Chondrocyte (in vitro differentiated cells): ENCODE results near the gene ANKFN1. TPM values are rescaled to one million over a fixed set of nuclear protein-coding genes. Genes with fewer than 3 reads are reported as not detected.
"Not testable (repeated sequence)": the region's sequence is repeated elsewhere in the genome, so short reads cannot be mapped to it uniquely, and the experiment has no call there.

Experiments
- DNase-seq: peaks from one replicate; pipeline ENCODE4 v3.0.0; 2021; ENCODE audit warnings: mixed read lengths, low spot score
- H3K27ac Mint-ChIP-seq: one replicate; pipeline ENCODE4 v1.8.0; 2021; ENCODE audit warnings: mild to moderate bottlenecking, moderate library complexity, mixed read lengths; ENCODE audit not compliant: unreplicated experiment
- H3K27me3 Mint-ChIP-seq: 2 replicates; pipeline ENCODE4 v1.8.0; 2021; ENCODE audit warnings: low read depth, mixed read lengths
- H3K36me3 Mint-ChIP-seq: 2 replicates; pipeline ENCODE4 v1.8.0; 2021; ENCODE audit warnings: low read depth, mixed read lengths
- H3K4me1 Mint-ChIP-seq: 2 replicates; pipeline ENCODE4 v1.8.0; 2021; ENCODE audit warnings: low read depth, mild to moderate bottlenecking, mixed read lengths
- H3K4me3 Mint-ChIP-seq: one replicate; pipeline ENCODE4 v1.8.0; 2021; ENCODE audit warnings: mild to moderate bottlenecking, moderate library complexity, mixed read lengths; ENCODE audit not compliant: unreplicated experiment
- H3K9me3 Mint-ChIP-seq: 2 replicates; pipeline ENCODE4 v1.8.0; 2021; ENCODE audit warnings: low read depth, mixed read lengths
- CTCF ChIP-seq: fragments of 200-600 bp; sonication (generic); IDR thresholded peaks from 2 replicates; pipeline ENCODE4 v1.5.0; 2021; ENCODE audit warnings: antibody characterized with exemption, mild to moderate bottlenecking, moderate library complexity
- total RNA-seq: library from RNA; stranded (reverse); gene quantifications from 3 replicates; pipeline ENCODE4 v1.2.1, GENCODE V29; 2021

The ANKFN1 gene
- total RNA-seq, 1 donor from 2014 or later = not detected

- Mint-ChIP-seq H3K9me3 (no peaks in the 10 kb centered on the region), H3K36me3 (no peaks in the 10 kb centered on the region), H3K27me3 (no peaks in the 10 kb centered on the region), H3K4me1 (no peaks in the 10 kb centered on the region), H3K27ac (no peak overlapping the region), H3K4me3 (no peak overlapping the region)
- DNase-seq = no peak
- no peak for TF ChIP-seq CTCF
Measured at GRCh38 chr17:56389356-56389755, 236.1 kb downstream of the ANKFN1 start.

DNA sequence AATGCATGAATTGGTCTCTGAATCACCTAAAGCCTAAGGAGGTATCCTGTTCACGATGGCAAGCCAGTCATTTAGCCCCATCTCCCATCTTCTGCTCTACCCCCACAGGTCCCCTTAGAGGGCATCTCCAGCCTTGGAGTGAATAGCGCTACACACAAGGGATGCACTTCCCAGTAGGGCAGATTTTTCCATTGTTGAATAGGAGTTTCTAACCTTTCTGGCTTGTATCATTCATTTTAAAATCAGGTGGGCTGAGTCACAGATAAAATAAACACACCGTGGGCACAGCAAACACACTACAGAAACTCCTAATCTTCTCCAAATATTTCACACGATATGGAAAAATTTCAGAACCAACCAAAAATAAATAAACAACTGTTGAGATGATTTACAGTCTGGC is 239.0 kb downstream of the ANKFN1 start:
- TF ChIP-seq CTCF = no peak
- Mint-ChIP-seq H3K4me3 (no peak overlapping the region), H3K4me1 (no peaks in the 10 kb centered on the region), H3K9me3 (no peaks in the 10 kb centered on the region), H3K36me3 (no peaks in the 10 kb centered on the region), H3K27me3 (no peaks in the 10 kb centered on the region), H3K27ac (no peak overlapping the region)
- DNase-seq = no peak

DNA sequence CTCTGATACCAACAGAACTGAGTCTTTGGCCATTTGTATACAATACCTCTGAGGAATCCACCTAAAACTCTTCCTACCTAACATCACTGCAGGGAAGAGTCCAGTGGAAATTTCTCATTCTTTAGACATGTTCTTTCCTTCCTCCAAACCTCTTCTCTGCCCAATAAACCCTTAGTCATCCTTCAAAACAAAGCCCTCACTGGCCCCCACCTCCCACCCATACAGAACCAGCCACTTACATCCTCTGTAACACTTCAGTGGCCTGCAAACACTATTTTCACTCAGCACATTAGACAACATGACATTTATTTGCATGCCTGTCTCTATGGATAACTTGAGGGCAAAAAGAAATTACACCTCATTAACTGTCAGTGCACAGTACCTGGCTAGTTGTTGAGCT is 239.9 kb downstream of the ANKFN1 start:
- H3K36me3 Mint-ChIP-seq = no peaks in the 10 kb centered on the region
- H3K4me1 Mint-ChIP-seq = no peaks in the 10 kb centered on the region
- H3K27ac Mint-ChIP-seq = no peak overlapping the region
- TF ChIP-seq CTCF = no peak
- no peaks in the 10 kb centered on the region for H3K27me3 Mint-ChIP-seq
- DNase-seq = no peak
- no peak overlapping the region for H3K4me3 Mint-ChIP-seq
- H3K9me3 Mint-ChIP-seq = no peaks in the 10 kb centered on the region

DNA sequence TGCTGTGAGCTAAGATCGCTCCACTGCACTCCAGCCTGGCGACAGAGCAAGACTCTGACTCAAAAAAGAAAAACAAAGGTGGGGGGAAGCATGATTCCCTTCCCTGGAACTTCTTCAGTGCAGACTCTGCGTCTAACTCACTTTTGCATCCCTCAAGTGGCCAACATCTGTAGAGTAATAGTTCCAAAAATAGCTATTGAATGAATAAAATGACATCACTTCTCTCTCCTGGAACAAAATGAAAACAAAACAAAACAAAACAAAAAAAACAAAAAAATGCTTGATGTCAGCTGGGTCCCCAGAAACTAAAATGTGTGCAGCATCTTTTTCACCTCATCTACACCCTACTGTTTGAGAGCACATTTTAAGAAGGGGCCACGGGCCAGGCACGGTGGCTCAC is 242.5 kb downstream of the ANKFN1 start:
- DNase-seq = no peak
- Mint-ChIP-seq H3K36me3 (no peaks in the 10 kb centered on the region), H3K27ac (no peak overlapping the region), H3K4me1 (no peaks in the 10 kb centered on the region), H3K27me3 (no peaks in the 10 kb centered on the region), H3K9me3 (no peaks in the 10 kb centered on the region), H3K4me3 (no peak overlapping the region)
- no peak for TF ChIP-seq CTCF

DNA sequence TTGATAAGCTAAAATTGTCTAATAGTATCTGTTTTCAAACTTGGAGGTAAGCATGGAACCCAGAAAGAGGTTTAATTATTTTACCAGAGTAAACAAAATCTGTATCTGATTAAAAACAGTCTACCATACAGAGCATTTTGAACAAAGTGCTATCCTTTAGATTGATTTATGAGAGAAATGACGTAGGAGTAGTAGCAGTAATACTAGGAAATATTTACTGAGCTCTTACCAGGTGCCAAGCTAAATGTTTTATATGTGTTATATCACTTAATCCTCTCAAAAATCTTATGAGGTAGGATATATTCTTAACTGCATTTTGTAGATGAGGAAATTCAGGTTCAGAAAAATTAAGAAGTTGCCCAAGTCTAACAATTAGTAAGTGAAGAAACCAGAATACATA is 253.8 kb downstream of the ANKFN1 start:
- Mint-ChIP-seq H3K27me3 (peaks cover 4% of the 10 kb centered on the region), H3K4me1 (no peaks in the 10 kb centered on the region), H3K9me3 (peaks cover 11% of the 10 kb centered on the region), H3K36me3 (peaks cover under 1% of the 10 kb centered on the region), H3K4me3 (no peak overlapping the region), H3K27ac (no peak overlapping the region)
- DNase-seq = no peak
- no peak for TF ChIP-seq CTCF

DNA sequence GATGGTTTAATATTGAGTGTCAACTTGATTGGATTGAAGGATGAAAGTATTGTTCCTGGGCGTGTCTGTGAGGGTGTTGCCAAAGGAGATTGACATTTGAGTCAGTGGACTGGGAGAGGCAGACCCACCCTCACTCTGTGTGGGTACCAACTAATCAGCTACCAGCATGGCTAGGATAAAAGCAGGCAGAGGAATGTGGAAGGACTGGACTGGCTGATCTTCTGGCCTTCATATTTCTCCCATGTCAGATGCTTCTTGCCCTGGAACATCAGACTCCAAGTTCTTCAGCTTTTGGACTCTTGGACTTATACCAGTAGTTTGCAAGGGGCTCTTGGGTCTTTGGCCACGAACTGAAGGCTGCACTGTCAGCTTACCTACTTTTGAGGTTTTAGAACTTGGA is 259.1 kb downstream of the ANKFN1 start:
- H3K27ac Mint-ChIP-seq, H3K36me3 Mint-ChIP-seq, H3K4me3 Mint-ChIP-seq, H3K27me3 Mint-ChIP-seq, DNase-seq, H3K4me1 Mint-ChIP-seq: not testable (repeated sequence)
- H3K9me3 Mint-ChIP-seq = peaks cover 30% of the 10 kb centered on the region
